Stimulated activated CD8-positive, alpha-beta memory T cell treated with anti-CD3 and anti-CD28 coated beads, Interleukin-4, amount 100 ng/mL, for 1 hour (primary cell): ENCODE results near the gene ASB16.
"Not testable (repeated sequence)": the region's sequence is repeated elsewhere in the genome, so short reads cannot be mapped to it uniquely, and the experiment has no call there.

ENCODE experiments used
- DNase-seq, 2 donors: peaks; one replicate each; pipeline ENCODE4 v3.0.0-alpha.2; 2020; ENCODE audit warnings: low read depth in 2 of 2, low spot score in 1 of 2

The ASB16 gene

DNA sequence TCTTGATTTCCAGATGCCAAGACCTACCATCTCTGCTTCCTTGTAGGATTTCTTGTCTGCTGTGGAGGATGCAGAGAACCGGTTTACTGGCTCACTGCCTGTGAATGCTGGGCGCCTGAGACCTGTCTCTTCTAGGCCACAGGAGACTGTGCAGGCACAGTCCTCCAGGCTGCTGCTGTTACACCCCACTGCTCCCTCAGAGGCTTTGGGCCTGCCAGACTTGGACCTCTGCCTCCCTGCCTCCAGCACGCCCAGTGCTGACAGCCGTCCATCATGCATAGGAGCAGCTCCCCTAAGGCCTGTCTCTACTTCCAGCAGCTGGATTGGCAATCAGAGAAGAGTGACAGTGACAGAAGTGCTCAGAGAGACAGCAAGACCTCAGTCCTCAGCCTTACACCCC, 22.7 kb upstream of the ASB16 start:
- DNase-seq = no peak

DNA sequence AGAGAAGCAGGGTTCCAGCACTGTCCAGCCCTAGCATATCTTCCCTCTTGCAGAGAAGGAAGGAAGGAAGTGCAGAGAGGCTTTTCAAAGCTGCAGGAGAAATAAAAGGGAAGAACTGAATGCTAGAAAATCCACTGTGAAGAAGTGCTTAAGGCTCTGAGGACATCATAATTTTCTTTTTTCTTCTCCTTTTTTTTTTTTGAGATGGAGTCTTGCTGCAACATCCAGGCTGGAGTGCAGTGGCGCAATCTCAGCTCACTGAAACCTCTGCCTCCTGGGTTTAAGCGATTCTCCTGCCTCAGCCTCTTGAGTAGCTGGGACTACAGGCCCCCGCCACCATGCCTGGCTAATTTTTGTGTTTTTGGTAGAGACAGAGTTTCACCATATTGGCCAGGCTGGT, 21.4 kb upstream of the ASB16 start:
- not testable (repeated sequence) for DNase-seq

DNA sequence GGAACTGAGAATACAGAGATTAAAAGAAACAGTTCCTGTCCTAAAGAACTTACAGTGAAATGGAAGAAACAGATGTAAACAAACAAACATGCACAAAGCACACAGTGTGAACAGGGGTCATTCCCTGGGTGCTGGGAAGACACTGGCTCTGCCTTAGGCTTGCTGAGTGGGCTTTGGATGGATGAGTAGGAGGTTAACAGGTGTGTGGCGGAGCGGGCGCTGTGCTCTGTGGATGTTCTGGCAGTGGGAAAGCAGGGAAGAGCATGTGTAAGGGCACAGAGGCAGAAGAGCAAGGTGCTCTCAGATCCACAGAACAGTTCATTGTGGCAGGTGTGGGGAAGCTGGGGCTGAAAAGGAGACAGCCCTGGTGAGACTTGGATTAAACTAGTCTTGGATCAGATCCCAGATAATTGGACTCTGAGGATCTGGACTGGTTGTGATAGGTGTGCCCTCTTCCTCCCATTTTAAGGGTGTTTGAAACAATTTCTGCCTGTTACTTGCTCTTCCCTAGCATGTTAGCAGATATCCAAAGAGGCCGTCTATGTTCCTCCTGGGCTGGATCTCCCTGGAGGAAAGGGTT, 20.7 kb upstream of the ASB16 start:
- DNase-seq = no peak

DNA sequence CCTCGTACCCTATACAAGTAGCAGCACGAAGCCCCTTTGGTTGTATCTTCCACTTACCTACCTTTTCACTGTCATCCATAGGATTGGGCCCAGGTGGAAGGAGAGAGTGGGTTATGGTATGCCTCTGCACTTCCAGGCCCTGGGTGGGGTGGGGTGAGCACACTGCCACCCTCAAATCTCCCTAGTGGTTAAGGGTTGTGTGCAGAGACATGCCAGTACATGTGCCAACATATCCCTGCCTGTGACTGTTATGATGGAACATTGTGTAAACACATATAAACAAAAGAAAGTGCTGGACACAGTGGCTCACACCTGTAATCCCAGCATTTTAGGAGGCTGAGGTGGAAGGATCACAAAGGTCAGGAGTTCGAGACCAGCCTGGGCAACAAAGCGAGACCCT, 17.6 kb upstream of the ASB16 start:
- no peak for DNase-seq

DNA sequence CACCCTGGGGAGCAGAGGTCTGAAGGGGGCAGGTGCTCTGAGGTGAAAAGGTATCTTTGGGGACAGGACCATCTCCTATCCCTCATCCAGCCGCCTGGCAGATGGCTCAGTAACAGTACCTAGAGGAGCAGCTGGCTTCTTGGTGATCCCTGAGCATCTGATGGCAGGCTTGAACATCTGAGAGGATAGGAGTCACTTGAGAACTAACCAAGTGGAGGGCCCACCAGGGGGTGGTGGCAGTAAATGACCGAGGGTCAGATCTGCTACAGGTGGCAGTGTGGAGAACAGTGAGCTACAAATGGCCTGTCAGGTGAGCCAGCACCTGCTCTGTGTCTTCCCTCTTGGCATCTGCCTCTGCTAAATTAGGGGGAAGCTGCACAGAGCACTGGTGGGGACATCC, 15.0 kb upstream of the ASB16 start:
- DNase-seq = no peak

DNA sequence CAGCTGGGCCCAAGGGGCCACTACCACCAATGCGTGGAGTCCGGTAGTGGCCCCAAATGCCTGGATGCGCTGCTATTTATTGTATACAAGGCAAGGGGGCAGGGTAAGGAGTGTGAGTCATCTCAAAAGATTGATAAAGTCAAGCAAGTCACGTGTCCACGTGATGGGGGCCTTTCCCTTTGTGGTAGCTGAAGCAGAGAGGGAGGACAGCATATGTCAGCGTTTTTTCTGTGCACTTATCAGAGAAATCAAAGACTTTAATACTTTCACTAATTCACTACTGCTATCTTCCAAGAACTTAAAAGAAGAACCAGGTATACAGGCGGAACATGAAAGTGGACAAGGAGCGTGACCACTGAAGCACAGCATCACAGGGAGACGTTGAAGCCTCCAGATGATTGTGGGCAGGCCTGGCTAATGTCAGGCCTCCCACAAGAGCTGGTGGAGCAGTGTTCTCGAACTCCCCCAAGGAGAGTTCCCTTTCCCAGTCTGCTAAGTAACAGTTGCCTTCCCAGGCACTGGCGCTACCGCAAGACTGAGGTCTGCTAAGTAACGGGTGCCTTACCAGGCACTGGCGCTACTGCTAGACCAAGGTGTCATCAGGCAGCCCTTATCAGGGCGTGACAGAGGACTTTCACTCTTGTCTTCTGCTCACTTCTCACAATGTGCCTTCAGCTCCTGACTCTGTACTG, 10.8 kb upstream of the ASB16 start:
- no peak for DNase-seq

DNA sequence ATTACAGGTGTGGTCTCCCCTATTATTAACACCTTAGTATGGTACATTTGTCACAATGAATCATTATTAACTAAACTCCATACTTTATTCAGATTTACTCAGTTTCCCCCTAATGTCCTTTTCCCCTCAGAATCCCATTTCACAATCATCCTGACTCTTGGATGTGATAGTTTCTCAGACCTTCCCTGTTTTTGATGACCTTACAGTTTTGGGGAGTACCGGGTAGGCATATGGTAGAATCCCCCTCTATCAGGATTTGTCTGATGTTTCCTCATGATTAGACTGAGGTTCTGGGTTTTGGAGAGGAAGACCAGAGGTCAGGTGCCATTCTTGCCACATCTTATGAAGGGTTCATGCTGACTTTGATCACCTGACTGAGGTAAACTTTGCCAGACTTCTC, 6.0 kb upstream of the ASB16 start:
- no peak for DNase-seq

DNA sequence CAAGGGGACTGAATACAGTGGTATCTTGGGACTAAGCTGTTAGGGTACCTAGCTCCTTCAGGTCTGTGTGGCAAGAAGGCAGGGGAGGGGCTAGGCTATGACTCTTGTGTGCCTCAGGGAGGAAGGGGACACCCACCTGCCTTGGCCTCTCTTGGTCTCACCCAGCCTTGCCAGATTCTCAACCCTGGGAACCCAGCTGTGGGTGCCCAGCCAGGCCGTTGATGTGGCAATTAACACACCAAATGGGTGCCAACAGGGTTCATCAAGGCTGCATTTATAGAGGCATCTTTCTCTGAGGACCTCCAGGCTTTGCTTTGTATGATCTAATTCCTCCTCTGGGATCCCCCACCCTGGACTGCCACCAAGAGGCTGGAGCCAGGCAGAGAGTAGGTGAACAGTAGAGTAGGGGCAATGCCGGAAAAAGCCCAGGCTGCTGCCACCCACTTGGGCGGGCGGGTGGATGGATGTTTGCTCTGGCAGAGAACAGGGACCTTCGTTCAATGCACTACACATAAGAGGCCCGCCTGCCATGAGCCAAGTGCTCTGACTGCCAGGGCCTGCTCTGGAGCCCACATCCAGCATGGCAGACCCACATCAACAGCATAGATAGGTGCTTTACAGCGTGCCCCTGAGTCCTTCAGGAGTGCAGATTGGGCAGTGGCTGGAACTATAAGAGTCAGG, 3.2 kb upstream of the ASB16 start:
- DNase-seq = no peak

DNA sequence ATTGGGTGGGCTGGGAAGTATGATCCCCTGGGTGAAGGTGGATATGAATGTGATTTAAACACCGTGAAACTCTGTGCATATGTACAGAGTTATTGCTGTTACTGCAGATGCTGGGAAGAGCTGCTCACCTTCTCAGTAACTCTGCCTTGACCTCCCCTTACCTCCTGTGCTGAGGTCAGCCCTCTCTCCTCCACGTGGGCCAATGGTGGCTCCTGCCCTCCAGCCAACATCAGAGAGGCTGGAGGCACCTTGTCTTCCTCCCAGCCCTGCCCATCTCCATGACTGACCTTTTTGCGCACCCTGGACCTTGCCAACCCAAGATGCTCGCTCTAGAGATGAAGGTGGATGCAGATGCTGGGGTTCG, 387 bp upstream of the ASB16 start:
- no peak for DNase-seq

DNA sequence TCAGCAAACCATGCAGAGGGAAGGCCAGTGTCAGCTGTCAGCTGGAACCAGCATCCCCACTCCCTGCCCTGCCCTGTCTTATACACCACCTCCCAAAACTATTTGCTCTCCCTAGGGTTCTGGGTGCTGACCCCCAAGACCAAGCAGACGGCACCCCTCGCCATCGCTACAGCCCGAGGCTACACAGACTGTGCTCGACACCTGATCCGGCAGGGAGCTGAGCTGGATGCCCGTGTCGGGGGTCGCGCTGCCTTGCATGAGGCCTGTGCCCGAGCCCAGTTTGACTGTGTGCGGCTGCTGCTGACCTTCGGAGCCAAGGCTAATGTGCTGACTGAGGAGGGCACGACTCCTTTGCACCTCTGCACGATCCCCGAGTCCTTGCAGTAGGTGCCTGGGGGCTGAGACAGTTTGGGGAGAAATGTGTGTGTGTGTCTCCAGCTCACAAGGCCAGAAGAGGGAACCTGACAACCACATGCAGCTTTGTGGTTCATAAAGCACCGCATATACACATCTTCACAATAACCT, 1.5 kb downstream of the ASB16 start:
- no peak for DNase-seq

DNA sequence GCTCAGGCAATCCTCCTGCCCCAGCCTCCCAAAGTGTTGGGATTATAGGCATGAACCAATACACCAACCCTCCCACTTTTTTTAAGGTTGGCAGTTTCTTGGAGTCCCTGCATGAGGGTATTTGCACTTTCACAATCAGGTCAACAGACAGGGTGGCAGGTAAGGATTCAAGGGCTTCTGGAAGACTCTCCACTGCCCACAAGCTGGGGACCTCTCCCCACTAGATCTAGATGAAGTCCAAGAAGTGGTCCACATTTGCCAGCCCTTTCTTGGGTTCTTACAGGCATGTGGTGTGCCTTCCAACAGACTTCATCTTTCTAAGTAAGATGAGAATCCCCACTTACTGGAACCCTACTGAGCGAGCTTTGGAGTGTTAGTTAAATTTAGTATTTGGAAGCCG, 3.9 kb downstream of the ASB16 start:
- no peak for DNase-seq

DNA sequence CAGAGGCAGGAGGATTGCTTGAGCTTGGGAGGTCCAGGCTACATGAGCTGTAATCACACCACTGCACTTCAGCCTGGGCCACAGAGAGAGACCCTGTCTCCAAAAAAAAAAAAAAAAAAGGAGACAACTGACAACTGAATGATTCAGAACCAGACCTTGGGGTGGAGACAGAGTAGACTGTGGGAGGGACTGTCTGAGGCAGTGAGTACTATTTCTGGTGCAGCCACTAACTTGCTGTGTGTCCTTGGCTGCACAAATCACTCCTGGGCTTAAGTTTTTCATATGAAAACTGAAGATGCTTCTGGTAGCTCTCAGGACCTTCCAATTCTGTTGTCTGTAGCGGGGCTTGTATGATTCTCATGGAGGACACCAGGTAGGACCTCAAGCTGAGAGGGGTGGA, 5.8 kb downstream of the ASB16 start:
- no peak for DNase-seq

DNA sequence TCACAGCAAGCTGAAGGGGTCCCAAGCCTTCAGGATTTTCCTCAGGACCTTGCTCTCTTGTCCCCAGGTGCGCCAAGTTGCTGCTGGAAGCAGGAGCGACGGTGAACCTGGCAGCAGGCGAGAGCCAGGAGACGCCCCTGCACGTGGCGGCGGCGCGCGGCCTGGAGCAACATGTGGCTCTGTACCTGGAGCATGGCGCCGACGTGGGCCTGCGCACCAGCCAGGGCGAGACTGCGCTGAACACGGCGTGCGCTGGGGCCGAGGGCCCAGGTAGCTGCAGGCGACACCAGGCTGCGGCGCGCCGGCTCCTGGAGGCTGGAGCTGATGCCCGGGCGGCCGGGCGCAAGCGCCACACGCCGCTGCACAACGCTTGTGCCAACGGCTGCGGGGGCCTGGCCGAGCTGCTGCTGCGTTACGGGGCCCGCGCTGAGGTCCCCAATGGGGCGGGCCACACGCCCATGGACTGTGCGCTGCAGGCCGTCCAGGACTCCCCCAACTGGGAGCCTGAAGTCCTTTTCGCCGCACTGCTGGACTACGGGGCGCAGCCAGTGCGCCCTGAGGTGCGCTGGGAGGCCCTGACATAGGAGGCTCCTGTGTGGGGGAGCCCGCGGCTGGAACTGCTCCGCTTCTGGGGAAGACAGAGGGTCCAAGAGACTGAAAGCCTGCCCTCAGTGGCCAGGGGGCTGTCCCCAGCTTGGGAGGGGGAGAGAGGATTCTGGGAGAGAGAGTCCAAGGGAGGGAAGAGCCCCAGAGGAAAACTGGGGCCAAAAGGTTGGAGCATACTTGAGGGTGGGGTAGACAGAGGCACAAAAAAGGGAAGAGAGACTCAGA, 6.4 kb downstream of the ASB16 start:
- no peak for DNase-seq

DNA sequence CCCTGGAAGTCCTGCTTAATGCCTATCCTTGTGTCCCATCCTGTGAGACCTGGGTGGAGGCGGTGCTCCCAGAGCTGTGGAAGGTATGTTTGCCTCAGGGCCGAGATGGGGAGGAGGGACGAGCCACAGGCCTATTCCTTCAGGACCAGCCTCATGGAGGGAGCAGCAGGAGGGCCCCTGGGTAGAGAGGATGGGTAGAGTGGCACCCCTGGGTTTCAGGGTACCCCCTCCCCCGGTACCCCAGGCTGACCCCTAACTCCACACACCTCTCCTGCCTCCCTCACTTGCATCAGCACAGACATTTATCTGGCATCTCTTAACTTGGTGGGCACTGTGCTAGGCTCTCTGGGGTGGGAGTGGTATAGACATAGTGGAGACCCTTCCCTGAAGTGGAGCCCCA, 7.1 kb downstream of the ASB16 start:
- no peak for DNase-seq

DNA sequence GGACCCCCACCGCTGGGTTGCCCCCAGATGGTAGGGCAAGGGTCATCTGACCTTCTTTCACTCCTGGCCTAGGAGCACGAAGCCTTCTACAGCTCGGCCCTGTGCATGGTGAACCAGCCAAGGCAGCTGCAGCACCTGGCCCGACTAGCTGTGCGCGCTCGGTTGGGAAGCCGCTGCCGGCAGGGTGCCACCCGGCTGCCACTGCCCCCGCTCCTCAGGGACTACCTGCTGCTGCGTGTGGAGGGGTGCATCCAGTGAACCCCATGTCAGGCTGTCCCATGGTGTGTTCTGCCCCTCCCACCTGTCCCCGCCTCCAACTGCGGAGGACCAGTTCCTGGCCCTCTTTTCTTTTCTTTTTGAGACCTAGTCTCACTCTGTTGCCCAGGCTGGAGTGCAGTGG, 7.6 kb downstream of the ASB16 start:
- DNase-seq = no peak

DNA sequence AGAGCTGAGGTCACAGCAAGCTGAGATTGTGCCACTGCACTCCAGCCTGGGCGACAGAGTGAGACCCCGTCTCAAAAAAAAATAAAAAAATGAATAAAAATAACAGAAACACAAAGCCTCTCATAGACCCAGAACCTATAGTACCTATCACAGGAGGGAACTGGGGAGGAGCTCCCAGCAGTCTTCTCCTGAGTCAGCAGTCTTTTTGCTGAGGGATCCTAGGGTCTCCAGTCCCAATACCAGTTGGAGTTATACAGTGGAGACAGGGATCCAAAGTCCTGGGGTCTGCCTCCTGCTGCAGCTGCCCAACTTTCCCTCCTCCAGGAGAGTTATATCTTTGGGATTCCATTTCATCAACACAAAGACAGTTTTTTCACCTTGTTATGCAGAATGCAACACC, 12.5 kb downstream of the ASB16 start:
- DNase-seq = no peak

DNA sequence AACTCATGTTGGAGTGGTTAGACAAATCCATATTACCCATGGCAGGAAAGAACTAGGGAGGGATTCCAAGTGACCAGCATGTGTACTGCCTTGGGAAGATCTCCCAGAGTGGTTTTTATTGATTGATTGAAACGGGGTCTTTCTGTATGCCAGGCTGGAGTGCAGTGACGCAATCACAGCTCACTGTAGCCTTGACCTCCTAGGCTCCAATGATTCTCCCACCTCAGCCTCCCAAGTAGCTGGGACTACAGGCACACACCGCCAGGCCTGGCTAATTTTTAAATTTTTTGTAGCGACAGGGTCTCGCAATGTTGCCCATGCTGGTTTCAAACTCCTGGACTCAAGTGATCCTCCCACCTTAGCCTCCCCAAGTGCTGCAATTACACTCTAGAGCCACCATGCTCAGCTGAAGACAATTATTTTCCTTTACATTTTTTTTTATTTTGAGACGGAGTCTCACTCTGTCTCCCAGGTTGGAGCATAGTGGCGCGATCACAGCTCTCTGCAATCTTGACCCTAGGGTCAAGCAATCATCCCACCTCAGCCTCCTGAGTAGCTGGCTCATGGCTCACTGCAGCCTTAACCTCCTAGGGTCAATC, 13.8 kb downstream of the ASB16 start:
- DNase-seq = no peak

DNA sequence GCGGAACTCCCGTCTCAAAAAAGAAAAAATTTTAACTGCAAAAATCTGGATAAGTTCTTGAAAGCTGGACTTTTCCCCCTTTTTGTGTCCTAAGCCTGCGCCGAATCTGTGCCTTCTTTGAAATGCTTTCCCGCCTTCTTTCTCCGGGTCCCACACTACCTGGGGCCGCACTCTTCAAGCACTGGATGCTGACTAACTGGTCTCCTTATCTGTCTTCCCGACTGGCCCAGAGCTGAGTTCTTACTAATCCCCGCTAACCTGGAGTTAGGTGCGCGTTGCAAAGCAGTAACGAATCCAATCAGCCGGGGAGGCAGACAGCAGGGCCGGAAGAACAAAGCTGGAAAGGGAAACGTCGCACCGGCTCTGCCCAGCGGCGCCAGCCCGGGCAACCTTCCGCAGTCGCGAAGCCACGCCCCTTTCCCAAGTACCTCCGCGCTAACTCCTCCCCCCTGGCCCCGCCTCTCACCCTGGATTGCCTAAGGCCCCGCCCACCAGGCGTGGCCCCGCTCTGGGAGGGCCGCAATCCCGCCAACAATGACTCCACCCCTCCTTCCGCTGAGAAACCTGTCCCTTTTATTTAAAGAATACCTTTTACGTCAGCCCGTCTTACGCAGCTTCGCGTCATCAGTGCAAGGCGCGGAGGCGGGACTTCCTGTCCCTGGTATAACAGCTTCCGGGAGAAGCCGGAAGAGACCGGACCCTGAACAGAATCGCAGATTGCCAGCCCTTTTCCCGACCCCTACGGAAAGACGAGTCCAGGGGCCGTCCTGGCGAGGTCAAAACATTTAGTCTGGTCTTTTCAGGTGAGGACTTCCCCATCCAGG, 16.0 kb downstream of the ASB16 start, which contains the start of gene TMUB2:
Gene TMUB2, plus strand, starts transcription at position 666 of the 824 bp plus-strand sequence. CDS start 737 bp downstream, outside the sequence.
- peak; percentile 100 for DNase-seq

DNA sequence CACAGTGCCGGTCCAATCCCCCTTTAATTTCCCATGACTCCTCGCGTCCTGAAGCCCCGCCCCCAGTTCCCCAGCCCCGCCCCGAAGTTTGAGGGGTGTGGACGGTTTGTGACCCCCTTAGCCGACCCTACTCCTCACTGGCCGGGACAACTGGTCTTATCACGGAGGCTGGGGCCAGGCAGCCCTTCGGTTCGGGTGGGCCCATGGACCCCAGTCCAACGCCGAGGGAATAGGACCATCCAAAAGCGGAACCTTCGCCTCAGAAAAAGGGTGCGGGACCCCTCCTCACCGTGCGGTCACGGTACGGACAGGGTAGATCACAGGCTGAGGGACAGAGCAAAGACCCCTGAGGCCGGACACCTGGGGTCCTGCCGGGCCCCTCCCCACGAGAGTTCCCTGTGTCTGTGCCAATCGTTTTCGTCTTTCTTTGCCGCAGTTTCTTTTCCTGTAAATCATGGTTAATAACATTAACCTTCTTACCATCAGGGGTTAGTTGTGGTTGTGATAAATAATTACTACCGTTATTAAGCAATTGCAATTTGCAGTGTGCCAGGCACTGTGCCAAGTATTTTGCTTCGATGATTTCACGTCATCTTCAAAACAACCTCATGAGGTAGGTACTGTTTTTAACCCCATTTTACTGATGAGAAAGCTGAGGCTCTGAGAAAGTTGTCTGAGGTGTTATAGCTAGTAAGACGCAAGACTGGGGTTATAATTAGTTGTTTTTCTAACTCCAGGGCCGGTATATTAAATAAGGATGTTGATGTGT, 16.8 kb downstream of the ASB16 start:
- DNase-seq = no peak
